ENCODE data around the gene RIMBP2.

GRCh38 chr12:130560321-130560720 is 155.8 kb downstream of the RIMBP2 start:
- TF ChIP-seq POLR2AphosphoS5 (IDR thresholded peaks at IDR 0.05; ENCODE audit: low read depth, low read length) (no peak), TAF1 (IDR thresholded peaks at IDR 0.05; ENCODE audit: borderline replicate concordance, low read depth, low read length) (no peak), POLR2A (IDR thresholded peaks at IDR 0.05; ENCODE audit: low read depth, low read length) (no peak)

Data from GM12892 (cell line).